GM03348 (cell line): ENCODE measurements around the gene C10orf105.

ENCODE experiments used
- DNase-seq: peaks from one replicate; pipeline ENCODE4 v3.0.0; 2012; ENCODE audit warnings: low spot score

Gene C10orf105

GRCh38 chr10:71719464-71720201 is at the start of gene C10orf105:
TSS of gene C10orf105 (minus strand) at chr10:71719778. CDS start at chr10:71716337, 3,441 bp downstream.
- no peak for DNase-seq

- DNase-seq: no peak
Observed at GRCh38 chr10:71767420-71768035, 48.0 kb upstream of the C10orf105 start.

- peak; percentile 91 for DNase-seq
Observed at GRCh38 chr10:71766717-71767419, 47.3 kb upstream of the C10orf105 start.

- no peak for DNase-seq
Observed at GRCh38 chr10:71765906-71766716, 46.5 kb upstream of the C10orf105 start.

- peak; percentile 57 for DNase-seq
Observed at GRCh38 chr10:71765176-71765904, 45.8 kb upstream of the C10orf105 start.

- peak; percentile 44 for DNase-seq
Observed at GRCh38 chr10:71763352-71764127, 44.0 kb upstream of the C10orf105 start.

- no peak for DNase-seq
Observed at GRCh38 chr10:71762324-71762723, 42.7 kb upstream of the C10orf105 start.

- DNase-seq: no peak
Observed at GRCh38 chr10:71761541-71762113, 42.0 kb upstream of the C10orf105 start.

GRCh38 chr10:71761105-71761511 is 41.5 kb upstream of the C10orf105 start:
- DNase-seq: no peak

- DNase-seq: no peak
Observed at GRCh38 chr10:71757399-71757922, 37.9 kb upstream of the C10orf105 start.

GRCh38 chr10:71756311-71757191 is 37.0 kb upstream of the C10orf105 start:
- no peak for DNase-seq

GRCh38 chr10:71755179-71755879 is 35.8 kb upstream of the C10orf105 start:
- DNase-seq: no peak

- no peak for DNase-seq
Observed at GRCh38 chr10:71754562-71754961, 35.0 kb upstream of the C10orf105 start.

- no peak for DNase-seq
Observed at GRCh38 chr10:71753960-71754505, 34.5 kb upstream of the C10orf105 start.

GRCh38 chr10:71753091-71753959 is 33.7 kb upstream of the C10orf105 start:
- DNase-seq: no peak

- DNase-seq: no peak
Observed at GRCh38 chr10:71752391-71753090, 33.0 kb upstream of the C10orf105 start.
